Fibroblast of lung (primary cell): Measurements from ENCODE around the gene DBNDD1.

Experiments used
- EZH2 ChIP-seq: IDR thresholded peaks from 2 replicates; pipeline ENCODE4 v1.5.1; 2012; ENCODE audit warnings: low read length, control low read depth, mild to moderate bottlenecking; ENCODE audit errors: missing control alignments
- TF ChIP-seq, protein P1 (sequence below), 2 donors: IDR thresholded peaks in 1 of 2; conservative IDR thresholded peaks in 1 of 2; 1 replicate in 1 of 2; 2 replicates in 1 of 2; pipeline ENCODE4 v1.5.1; 2011 to 2012; ENCODE audit warnings: low read length in 2 of 2, control low read depth in 1 of 2, inconsistent platforms in 1 of 2, low read depth in 1 of 2, mild to moderate bottlenecking in 1 of 2

DNA sequence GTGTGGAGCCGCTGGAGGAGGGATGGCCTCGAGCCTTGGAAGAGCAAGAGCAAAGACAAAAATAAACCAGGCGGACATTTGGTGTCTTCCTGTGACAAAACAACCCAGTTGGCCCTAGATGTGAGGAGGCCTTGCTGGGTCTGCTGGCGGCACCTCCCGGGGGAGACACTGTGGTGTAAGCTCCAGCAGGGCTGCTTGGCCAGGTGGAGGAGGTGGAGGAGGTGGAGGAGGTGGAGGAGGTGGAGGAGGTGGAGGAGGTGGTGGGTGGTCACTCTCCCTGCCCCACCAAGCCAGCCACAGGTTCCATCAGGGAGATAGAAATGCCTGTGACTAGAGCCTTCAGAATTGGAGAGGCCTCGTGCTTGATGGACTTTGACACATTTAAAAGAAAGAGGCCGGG lies 32.1 kb downstream of the DBNDD1 start:
- TF ChIP-seq, protein P1, sequence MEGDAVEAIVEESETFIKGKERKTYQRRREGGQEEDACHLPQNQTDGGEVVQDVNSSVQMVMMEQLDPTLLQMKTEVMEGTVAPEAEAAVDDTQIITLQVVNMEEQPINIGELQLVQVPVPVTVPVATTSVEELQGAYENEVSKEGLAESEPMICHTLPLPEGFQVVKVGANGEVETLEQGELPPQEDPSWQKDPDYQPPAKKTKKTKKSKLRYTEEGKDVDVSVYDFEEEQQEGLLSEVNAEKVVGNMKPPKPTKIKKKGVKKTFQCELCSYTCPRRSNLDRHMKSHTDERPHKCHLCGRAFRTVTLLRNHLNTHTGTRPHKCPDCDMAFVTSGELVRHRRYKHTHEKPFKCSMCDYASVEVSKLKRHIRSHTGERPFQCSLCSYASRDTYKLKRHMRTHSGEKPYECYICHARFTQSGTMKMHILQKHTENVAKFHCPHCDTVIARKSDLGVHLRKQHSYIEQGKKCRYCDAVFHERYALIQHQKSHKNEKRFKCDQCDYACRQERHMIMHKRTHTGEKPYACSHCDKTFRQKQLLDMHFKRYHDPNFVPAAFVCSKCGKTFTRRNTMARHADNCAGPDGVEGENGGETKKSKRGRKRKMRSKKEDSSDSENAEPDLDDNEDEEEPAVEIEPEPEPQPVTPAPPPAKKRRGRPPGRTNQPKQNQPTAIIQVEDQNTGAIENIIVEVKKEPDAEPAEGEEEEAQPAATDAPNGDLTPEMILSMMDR (conservative IDR thresholded peaks at IDR 0.05 in 1 of 2, IDR thresholded peaks at IDR 0.05 in 1 of 2; ENCODE audit: low read depth in 1 of 2, low read length in 2 of 2): no peak
- TF ChIP-seq EZH2: no peak
